Activated T-helper 1 cell treated with anti-CD3 and anti-CD28 coated beads, Interleukin-2, amount 50 U/mL, for 16 hours (primary cell): Measurements from ENCODE around the gene TPSAB1.
"Not testable (repeated sequence)": the region's sequence is repeated elsewhere in the genome, so short reads cannot be mapped to it uniquely, and the experiment has no call there.

Experiments
- DNase-seq, 2 donors: peaks; one replicate each; pipeline ENCODE4 v3.0.0-alpha.2; 2020; ENCODE audit warnings: low read depth in 1 of 2, low spot score in 1 of 2

TPSAB1 gene

GRCh38 chr16:1264345-1265089 lies 24.0 kb downstream of the TPSAB1 start:
- no peak for DNase-seq

GRCh38 chr16:1265090-1265630 lies 24.7 kb downstream of the TPSAB1 start:
- DNase-seq: no peak

- no peak for DNase-seq
Observed at GRCh38 chr16:1265826-1266225, 25.3 kb downstream of the TPSAB1 start.

- DNase-seq: not testable (repeated sequence)
Observed at GRCh38 chr16:1269418-1269817, 28.9 kb downstream of the TPSAB1 start.

GRCh38 chr16:1271380-1271723 lies 30.8 kb downstream of the TPSAB1 start:
- DNase-seq: no peak

- DNase-seq: not testable (repeated sequence)
Observed at GRCh38 chr16:1271724-1272413, 31.4 kb downstream of the TPSAB1 start.

- DNase-seq: no peak
Observed at GRCh38 chr16:1272453-1273198, 32.1 kb downstream of the TPSAB1 start.

GRCh38 chr16:1273816-1274215 lies 33.3 kb downstream of the TPSAB1 start:
- no peak for DNase-seq

GRCh38 chr16:1274767-1275166 lies 34.3 kb downstream of the TPSAB1 start:
- no peak for DNase-seq

GRCh38 chr16:1275791-1276579 lies 35.5 kb downstream of the TPSAB1 start:
- no peak for DNase-seq

GRCh38 chr16:1276580-1276878 lies 36.0 kb downstream of the TPSAB1 start:
- no peak for DNase-seq

GRCh38 chr16:1277151-1277598 lies 36.7 kb downstream of the TPSAB1 start:
- no peak for DNase-seq

GRCh38 chr16:1277617-1278282 lies 37.2 kb downstream of the TPSAB1 start:
- DNase-seq: no peak

GRCh38 chr16:1278477-1278876 lies 38.0 kb downstream of the TPSAB1 start:
- DNase-seq: no peak

GRCh38 chr16:1279081-1279944 lies 38.8 kb downstream of the TPSAB1 start:
- no peak for DNase-seq

GRCh38 chr16:1279945-1280589 lies 39.6 kb downstream of the TPSAB1 start:
- no peak for DNase-seq

GRCh38 chr16:1280783-1281182 lies 40.3 kb downstream of the TPSAB1 start:
- no peak for DNase-seq

- DNase-seq: no peak
Observed at GRCh38 chr16:1281517-1281916, 41.0 kb downstream of the TPSAB1 start.

- no peak for DNase-seq
Observed at GRCh38 chr16:1282324-1282973, 41.9 kb downstream of the TPSAB1 start.
